Suprapubic skin (tissue), 3 donors: ENCODE results near the gene TEDC2.

Source experiments
- EP300 ChIP-seq: sonication (generic); formaldehyde crosslinking; IDR thresholded peaks from one replicate; pipeline ENCODE4 v1.6.1; 2017; ENCODE audit warnings: antibody characterized with exemption
- TF ChIP-seq, protein P1 (sequence below), 2 donors: fragments of 200-600 bp in 1 of 2; fragments of 450-650 bp in 1 of 2; sonication (generic) in 1 of 2; IDR thresholded peaks; one replicate each; pipeline ENCODE4 v1.5.1; 2016 to 2019; ENCODE audit warnings: antibody characterized with exemption in 2 of 2, mild to moderate bottlenecking in 1 of 2, moderate library complexity in 1 of 2

DNA sequence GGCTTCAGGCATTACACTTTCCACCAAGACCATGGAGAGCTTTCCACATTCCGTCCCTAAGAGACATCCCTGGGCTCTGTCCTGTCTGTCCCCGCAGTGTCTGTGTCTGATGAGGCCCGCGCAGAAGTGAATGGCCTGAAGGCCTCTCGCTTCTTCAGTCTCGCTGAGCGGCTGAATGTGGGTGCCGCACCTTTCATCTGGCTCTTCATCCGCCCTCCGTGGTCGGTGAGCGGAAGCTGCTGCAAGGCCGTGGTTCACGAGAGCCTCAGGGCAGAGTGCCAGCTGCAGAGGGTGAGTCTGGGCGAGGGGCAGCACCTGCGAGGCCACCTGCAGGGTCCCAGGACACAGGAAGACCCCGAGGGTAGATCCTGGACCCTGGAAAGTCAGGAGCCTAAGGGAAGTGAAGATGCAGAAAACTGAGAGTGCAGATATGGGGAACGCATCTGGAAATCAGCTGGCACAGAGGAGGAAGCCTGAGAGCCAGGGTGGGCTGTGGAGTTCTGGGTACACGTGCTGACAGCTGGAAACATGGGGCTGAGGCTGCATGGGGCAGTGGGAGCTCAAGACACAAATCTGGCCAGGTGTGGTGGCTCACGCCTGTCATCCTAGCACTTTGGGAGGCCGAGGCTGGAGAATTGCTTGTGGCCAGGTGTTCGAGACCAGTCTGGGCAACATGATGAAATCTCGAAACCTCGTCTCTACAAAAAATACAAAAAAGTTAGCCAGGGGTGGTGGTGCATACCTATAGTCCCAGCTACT, 22.7 kb upstream of the TEDC2 start:
- TF ChIP-seq, protein P1, sequence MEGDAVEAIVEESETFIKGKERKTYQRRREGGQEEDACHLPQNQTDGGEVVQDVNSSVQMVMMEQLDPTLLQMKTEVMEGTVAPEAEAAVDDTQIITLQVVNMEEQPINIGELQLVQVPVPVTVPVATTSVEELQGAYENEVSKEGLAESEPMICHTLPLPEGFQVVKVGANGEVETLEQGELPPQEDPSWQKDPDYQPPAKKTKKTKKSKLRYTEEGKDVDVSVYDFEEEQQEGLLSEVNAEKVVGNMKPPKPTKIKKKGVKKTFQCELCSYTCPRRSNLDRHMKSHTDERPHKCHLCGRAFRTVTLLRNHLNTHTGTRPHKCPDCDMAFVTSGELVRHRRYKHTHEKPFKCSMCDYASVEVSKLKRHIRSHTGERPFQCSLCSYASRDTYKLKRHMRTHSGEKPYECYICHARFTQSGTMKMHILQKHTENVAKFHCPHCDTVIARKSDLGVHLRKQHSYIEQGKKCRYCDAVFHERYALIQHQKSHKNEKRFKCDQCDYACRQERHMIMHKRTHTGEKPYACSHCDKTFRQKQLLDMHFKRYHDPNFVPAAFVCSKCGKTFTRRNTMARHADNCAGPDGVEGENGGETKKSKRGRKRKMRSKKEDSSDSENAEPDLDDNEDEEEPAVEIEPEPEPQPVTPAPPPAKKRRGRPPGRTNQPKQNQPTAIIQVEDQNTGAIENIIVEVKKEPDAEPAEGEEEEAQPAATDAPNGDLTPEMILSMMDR (IDR thresholded peaks at IDR 0.05), result no peak
- no peak for TF ChIP-seq EP300
